GM12891 (cell line): ENCODE measurements around the gene GFRA1.

Experiments used
- DNase-seq: peaks from one replicate; pipeline ENCODE4 v3.0.0; 2011; ENCODE audit warnings: low spot score; ENCODE audit not compliant: insufficient read length
- FAIRE-seq: peaks from 2 replicates; lab custom pipeline; 2011; peaks lifted over from hg19 to GRCh38; lab: Jason Lieb, UNC
- PAX5 ChIP-seq: IDR thresholded peaks from 2 replicates; pipeline ENCODE4 v1.6.1; 2011; ENCODE audit warnings: low read length, moderate library complexity, mild to moderate bottlenecking; ENCODE audit not compliant: insufficient read depth, severe bottlenecking
- POLR2A ChIP-seq: IDR thresholded peaks from 2 replicates; pipeline ENCODE4 v1.6.1; 2011; ENCODE audit warnings: low read depth, low read length, control low read depth
- POLR2AphosphoS5 ChIP-seq: IDR thresholded peaks from 2 replicates; pipeline ENCODE4 v1.6.1; 2011; ENCODE audit warnings: low read depth, low read length, control low read depth
- POU2F2 ChIP-seq: IDR thresholded peaks from 2 replicates; pipeline ENCODE4 v1.6.1; 2011; ENCODE audit warnings: low read depth, mild to moderate bottlenecking, control low read depth, low read length, moderate library complexity
- SPI1 ChIP-seq: IDR thresholded peaks from 2 replicates; pipeline ENCODE4 v1.6.1; 2011; ENCODE audit warnings: low read depth, low read length, control low read depth
- TAF1 ChIP-seq: IDR thresholded peaks from 2 replicates; pipeline ENCODE4 v1.6.1; 2011; ENCODE audit warnings: low read depth, low read length, control low read depth

GFRA1 gene

GRCh38 chr10:116138897-116139296, 134.1 kb downstream of the GFRA1 start:
- DNase-seq (no peak), FAIRE-seq (no peak)
- TF ChIP-seq TAF1 (no peak), POLR2AphosphoS5 (no peak), PAX5 (no peak), POLR2A (no peak), POU2F2 (no peak), SPI1 (no peak)

GRCh38 chr10:116136261-116136660, 136.7 kb downstream of the GFRA1 start:
- FAIRE-seq (no peak), DNase-seq (no peak)
- TF ChIP-seq POU2F2, result no peak
- TF ChIP-seq POLR2A, result no peak
- TF ChIP-seq PAX5, result no peak
- no peak for TF ChIP-seq SPI1
- TF ChIP-seq POLR2AphosphoS5, result no peak
- no peak for TF ChIP-seq TAF1

GRCh38 chr10:116134322-116134721, 138.7 kb downstream of the GFRA1 start:
- no peak for DNase-seq
- no peak for TF ChIP-seq PAX5
- TF ChIP-seq POLR2AphosphoS5, result no peak
- TF ChIP-seq TAF1, result no peak
- no peak for TF ChIP-seq POLR2A
- TF ChIP-seq SPI1, result no peak
- TF ChIP-seq POU2F2, result no peak
- FAIRE-seq, result no peak

GRCh38 chr10:116133634-116134033, 139.4 kb downstream of the GFRA1 start:
- FAIRE-seq, result no peak
- DNase-seq, result no peak
- no peak for TF ChIP-seq SPI1
- TF ChIP-seq TAF1, result no peak
- TF ChIP-seq PAX5, result no peak
- TF ChIP-seq POLR2A, result no peak
- TF ChIP-seq POLR2AphosphoS5, result no peak
- TF ChIP-seq POU2F2, result no peak

GRCh38 chr10:116132780-116133399, 140.1 kb downstream of the GFRA1 start:
- FAIRE-seq (no peak), DNase-seq (no peak)
- TF ChIP-seq POU2F2 (no peak), SPI1 (no peak), POLR2A (no peak), PAX5 (no peak), POLR2AphosphoS5 (no peak), TAF1 (no peak)

GRCh38 chr10:116130006-116130405, 143.0 kb downstream of the GFRA1 start:
- FAIRE-seq (no peak), DNase-seq (no peak)
- TF ChIP-seq SPI1 (no peak), TAF1 (no peak), POU2F2 (no peak), POLR2A (no peak)

- DNase-seq, result no peak
- TF ChIP-seq POLR2AphosphoS5, result no peak
- TF ChIP-seq POU2F2, result no peak
- TF ChIP-seq SPI1, result no peak
- no peak for TF ChIP-seq PAX5
- TF ChIP-seq POLR2A, result no peak
- no peak for TF ChIP-seq TAF1
- FAIRE-seq, result no peak
Observed at GRCh38 chr10:116126954-116127695, 145.9 kb downstream of the GFRA1 start.

GRCh38 chr10:116126239-116126638, 146.8 kb downstream of the GFRA1 start:
- FAIRE-seq, result no peak
- no peak for DNase-seq
- TF ChIP-seq TAF1 (no peak), SPI1 (no peak)

- DNase-seq (no peak), FAIRE-seq (no peak)
- TF ChIP-seq TAF1 (no peak), PAX5 (no peak), SPI1 (no peak), POLR2A (no peak), POU2F2 (no peak), POLR2AphosphoS5 (no peak)
Observed at GRCh38 chr10:116125180-116125579, 147.8 kb downstream of the GFRA1 start.

GRCh38 chr10:116124777-116125176, 148.2 kb downstream of the GFRA1 start:
- TF ChIP-seq SPI1, result no peak
- no peak for TF ChIP-seq TAF1
- TF ChIP-seq POLR2A, result no peak
- TF ChIP-seq PAX5, result no peak
- DNase-seq, result no peak
- FAIRE-seq, result no peak
